Choroid plexus epithelial cell (primary cell): ENCODE data around the gene ABCC4.

Source experiments
- DNase-seq: peaks from one replicate; pipeline ENCODE4 v3.0.0-alpha.2; 2010; ENCODE audit warnings: low read depth
- H3K4me3 ChIP-seq: 2 replicates; pipeline ENCODE4 v1.5.1; 2011; ENCODE audit warnings: low read depth, mild to moderate bottlenecking, control low read depth, low read length, moderate library complexity
- TF ChIP-seq, protein P1 (sequence below): conservative IDR thresholded peaks from 2 replicates; pipeline ENCODE4 v1.5.1; 2011; ENCODE audit warnings: low read depth, mild to moderate bottlenecking, control low read depth, inconsistent platforms, low read length, moderate library complexity

ABCC4 gene

DNA sequence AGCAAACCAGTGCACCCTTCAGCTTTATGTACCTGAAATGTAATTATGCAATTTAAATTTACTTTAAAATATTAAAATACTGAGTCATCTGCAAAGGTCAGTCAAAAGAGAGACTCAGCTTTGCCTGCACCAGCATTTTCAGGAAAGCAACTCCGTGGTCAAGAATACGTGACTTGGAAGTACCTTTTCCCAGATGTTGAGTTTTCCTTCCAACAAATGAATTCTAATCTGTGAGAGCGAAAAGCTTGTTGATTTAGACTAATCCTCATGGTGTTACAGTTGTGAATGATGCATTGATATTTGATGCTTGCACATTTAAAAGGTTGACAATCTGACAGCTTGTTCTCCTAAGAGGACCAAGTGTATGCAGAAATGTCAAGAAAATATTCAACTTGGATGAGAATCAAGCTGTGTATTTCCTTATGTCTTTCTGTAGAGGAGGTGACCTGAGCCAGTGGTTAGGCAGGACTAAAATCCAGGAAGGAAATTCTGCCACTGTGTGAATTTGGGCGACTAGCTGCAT lies 270.4 kb downstream of the ABCC4 start:
- DNase-seq, result no peak
- TF ChIP-seq, protein P1, sequence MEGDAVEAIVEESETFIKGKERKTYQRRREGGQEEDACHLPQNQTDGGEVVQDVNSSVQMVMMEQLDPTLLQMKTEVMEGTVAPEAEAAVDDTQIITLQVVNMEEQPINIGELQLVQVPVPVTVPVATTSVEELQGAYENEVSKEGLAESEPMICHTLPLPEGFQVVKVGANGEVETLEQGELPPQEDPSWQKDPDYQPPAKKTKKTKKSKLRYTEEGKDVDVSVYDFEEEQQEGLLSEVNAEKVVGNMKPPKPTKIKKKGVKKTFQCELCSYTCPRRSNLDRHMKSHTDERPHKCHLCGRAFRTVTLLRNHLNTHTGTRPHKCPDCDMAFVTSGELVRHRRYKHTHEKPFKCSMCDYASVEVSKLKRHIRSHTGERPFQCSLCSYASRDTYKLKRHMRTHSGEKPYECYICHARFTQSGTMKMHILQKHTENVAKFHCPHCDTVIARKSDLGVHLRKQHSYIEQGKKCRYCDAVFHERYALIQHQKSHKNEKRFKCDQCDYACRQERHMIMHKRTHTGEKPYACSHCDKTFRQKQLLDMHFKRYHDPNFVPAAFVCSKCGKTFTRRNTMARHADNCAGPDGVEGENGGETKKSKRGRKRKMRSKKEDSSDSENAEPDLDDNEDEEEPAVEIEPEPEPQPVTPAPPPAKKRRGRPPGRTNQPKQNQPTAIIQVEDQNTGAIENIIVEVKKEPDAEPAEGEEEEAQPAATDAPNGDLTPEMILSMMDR, result no peak
- H3K4me3 ChIP-seq, result no peak overlapping the region

DNA sequence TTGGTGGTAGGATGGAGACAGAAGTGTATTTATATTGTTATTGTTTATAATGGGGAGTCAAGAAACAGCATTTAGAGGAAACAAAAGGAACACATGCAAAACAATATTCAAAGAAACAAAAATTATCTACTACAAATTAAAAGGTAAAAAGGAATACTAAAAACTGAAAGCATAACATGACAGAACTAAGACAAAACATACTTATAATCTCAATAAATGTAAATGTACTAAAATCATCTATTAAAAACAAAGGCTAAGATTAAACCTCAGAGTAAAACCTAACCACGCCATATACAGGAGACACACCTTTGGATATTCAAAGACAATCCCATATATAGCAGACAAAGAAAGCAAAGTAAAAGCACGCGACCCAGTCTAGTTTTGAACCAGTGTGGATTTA lies 273.6 kb downstream of the ABCC4 start:
- no peak overlapping the region for H3K4me3 ChIP-seq
- TF ChIP-seq, protein P1, result no peak
- DNase-seq, result no peak

DNA sequence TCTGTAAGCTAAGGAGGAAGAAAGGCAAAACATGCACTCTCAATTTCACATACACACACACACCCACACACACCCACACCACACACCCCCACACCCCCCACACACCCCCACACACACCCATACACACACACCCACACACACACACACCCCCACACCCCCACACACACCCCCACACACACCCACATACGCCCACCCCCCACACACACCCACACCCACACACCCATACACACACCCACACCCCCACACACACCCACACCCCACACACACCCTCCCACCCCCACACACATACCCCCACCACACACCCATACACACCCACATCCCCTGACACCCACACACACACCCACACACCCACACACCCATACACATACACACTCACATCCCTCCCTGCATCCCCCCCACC lies 276.1 kb downstream of the ABCC4 start:
- TF ChIP-seq, protein P1, result no peak
- DNase-seq, result no peak
- no peak overlapping the region for H3K4me3 ChIP-seq

DNA sequence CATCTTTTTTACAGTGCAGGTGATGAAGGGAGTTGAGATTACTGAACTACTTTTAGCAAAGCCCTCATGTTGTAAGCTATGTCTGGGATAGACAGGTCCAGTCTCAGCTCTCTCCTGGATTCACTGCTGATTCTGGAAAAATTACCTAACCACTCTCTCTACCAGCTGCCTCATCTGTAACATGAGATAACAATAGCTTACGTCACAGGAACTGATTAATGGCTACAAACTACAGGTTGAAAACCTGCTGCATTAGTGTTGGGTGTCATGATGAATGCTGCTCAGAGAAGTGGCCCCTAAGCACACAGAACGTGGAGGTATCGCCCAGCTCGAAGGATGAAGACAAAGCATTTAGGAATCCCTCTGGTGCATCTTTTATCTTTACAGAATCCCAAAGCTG lies 277.8 kb downstream of the ABCC4 start:
- no peak for DNase-seq
- TF ChIP-seq, protein P1, result no peak

DNA sequence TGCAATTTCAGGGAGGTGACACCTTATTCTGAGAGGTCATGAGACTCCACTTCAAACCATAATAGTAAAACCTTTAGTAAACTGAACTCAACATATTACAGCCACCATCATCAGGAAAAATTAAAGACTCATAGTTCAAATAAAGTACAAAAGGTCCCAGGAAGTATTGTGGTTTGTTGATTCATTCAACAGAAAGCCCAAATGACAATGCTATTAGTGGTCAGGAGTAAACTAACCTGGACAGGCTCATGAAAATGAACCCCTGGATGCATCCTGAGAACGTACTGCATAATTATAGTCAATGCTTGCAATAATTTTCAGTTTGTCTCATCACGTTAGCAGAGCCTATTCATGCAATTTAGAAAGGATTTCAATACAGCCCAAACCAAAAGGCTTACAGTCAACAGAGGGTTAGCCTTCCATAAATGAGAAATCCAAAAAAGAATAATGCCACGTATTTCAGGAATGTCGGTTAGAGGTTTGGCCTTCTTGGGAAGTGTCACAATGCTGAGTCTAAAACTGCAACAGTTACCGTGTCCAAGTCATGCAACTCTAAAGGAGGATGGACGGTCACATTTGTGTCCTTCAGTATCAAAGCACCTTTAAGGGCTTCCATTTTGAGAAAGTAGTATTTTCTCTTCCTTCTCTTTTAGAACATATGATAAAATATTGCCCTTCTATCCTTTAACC lies 280.8 kb downstream of the ABCC4 start:
- no peak overlapping the region for H3K4me3 ChIP-seq
- DNase-seq, result peak; percentile 43
- TF ChIP-seq, protein P1, result no peak

More for the DNA sequence above, 277.8 kb downstream of the ABCC4 start:
- no peak overlapping the region for H3K4me3 ChIP-seq

DNA sequence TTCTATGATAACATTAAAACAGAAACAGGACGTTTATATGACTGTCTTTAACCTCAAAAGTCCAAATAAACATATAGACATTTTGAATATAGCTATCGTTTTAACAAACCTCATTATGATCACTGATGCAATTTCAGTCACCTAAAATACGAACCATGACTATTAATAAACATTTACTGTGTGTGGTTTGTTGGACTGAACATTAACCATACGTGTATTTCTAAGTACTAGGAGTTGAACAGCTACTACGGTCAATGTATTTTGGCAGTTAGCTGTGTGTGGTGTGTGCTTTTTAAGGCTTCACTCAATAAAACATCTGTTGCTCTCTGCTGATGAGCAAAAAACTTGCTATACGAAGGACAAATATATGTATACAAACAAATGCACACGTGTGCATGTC lies 281.4 kb downstream of the ABCC4 start:
- no peak for DNase-seq
- TF ChIP-seq, protein P1, result no peak
- no peak overlapping the region for H3K4me3 ChIP-seq

DNA sequence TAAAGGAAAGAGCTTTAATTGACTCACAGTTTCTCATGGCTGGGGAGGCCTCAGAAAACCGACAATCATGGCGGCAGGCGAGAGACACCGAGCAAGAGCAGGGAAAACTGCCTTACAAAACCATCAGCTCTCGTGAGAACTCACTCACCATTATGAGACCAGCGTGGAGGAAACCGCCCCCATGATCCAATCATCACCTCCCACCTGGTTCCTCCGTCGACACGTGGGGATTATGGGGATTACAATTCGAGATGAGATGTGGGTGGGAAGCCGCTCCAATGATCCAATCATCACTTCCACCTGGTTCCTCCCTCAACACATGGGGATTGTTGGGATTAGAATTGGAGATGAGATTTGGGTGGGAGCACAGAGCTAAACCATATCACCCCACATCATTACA lies 293.9 kb downstream of the ABCC4 start:
- H3K4me3 ChIP-seq, result no peak overlapping the region
- TF ChIP-seq, protein P1, result no peak
- no peak for DNase-seq
